ENCODE measurements around the gene GAL.

GRCh38 chr11:68691402-68691784 is 7.0 kb downstream of the GAL start:
- TF ChIP-seq, protein P1, sequence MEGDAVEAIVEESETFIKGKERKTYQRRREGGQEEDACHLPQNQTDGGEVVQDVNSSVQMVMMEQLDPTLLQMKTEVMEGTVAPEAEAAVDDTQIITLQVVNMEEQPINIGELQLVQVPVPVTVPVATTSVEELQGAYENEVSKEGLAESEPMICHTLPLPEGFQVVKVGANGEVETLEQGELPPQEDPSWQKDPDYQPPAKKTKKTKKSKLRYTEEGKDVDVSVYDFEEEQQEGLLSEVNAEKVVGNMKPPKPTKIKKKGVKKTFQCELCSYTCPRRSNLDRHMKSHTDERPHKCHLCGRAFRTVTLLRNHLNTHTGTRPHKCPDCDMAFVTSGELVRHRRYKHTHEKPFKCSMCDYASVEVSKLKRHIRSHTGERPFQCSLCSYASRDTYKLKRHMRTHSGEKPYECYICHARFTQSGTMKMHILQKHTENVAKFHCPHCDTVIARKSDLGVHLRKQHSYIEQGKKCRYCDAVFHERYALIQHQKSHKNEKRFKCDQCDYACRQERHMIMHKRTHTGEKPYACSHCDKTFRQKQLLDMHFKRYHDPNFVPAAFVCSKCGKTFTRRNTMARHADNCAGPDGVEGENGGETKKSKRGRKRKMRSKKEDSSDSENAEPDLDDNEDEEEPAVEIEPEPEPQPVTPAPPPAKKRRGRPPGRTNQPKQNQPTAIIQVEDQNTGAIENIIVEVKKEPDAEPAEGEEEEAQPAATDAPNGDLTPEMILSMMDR (IDR thresholded peaks at IDR 0.05; ENCODE audit: control extremely low read depth in 1 of 3, insufficient read depth in 1 of 3, low read depth in 1 of 3, low read length in 3 of 3), result no peak
- TF ChIP-seq, protein P2, sequence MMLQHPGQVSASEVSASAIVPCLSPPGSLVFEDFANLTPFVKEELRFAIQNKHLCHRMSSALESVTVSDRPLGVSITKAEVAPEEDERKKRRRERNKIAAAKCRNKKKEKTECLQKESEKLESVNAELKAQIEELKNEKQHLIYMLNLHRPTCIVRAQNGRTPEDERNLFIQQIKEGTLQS (IDR thresholded peaks at IDR 0.05; ENCODE audit: insufficient read depth, low read depth, low read length), result no peak
- TF ChIP-seq JUND (IDR thresholded peaks at IDR 0.05; ENCODE audit: low read length) (no peak), BCL11A (IDR thresholded peaks at IDR 0.05; ENCODE audit: low read depth in 2 of 2, low read length in 2 of 2) (no peak), SP1 (IDR thresholded peaks at IDR 0.05; ENCODE audit: low read depth, low read length) (no peak), TEAD4 (IDR thresholded peaks at IDR 0.05; ENCODE audit: low read depth, low read length) (no peak), RBBP5 (IDR thresholded peaks at IDR 0.05; ENCODE audit: borderline replicate concordance, low read depth, low read length) (no peak), POLR2AphosphoS5 (IDR thresholded peaks at IDR 0.05; ENCODE audit: low read depth, low read length) (peak; percentile 57; the same call in 1 of the 2 replicates), TAF1 (IDR thresholded peaks at IDR 0.05; ENCODE audit: low read depth, low read length) (no peak), POLR2A (IDR thresholded peaks at IDR 0.05; ENCODE audit: control extremely low read depth in 1 of 2, low read depth in 2 of 2, low read length in 2 of 2) (0 out of 3 replicates have a peak, but pooled peaks of 1 of the 2 experiments have one; percentile 16)
